ENCODE data around the gene TRIM46.

TRIM46 gene

DNA sequence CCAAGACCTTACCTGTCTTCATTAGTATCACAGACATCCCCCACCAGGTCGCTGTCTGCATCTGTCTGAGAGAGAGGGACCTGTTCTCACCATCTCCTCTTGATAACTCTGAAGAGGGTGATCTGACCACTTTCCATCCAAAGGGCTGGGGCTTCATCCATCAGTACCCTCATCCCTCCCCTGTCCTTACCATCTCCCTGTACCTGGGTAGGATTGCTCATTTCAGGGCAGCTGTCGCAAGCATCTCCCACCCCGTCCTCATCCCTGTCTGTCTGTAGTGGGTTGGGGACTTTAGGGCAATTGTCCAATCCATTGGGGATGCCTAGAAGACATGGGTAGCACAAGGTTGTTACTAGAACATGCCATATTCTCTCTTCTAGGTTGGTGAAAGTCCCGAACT lies 26.1 kb downstream of the TRIM46 start:
- Histone ChIP-seq H3K27ac (replicated peaks) (no peak overlapping the region), H3K4me3 (replicated peaks; ENCODE audit: insufficient read depth, low read length) (no peak overlapping the region), H3K27me3 (ENCODE audit: insufficient read depth, poor library complexity, severe bottlenecking) (no peaks in the 10 kb centered on the region)
- no peak for DNase-seq (ENCODE audit: low read depth in 1 of 2, low spot score in 1 of 2)
- no peak for TF ChIP-seq POLR2AphosphoS5 (IDR thresholded peaks at IDR 0.05; ENCODE audit: low read depth)
- TF ChIP-seq, protein P1, sequence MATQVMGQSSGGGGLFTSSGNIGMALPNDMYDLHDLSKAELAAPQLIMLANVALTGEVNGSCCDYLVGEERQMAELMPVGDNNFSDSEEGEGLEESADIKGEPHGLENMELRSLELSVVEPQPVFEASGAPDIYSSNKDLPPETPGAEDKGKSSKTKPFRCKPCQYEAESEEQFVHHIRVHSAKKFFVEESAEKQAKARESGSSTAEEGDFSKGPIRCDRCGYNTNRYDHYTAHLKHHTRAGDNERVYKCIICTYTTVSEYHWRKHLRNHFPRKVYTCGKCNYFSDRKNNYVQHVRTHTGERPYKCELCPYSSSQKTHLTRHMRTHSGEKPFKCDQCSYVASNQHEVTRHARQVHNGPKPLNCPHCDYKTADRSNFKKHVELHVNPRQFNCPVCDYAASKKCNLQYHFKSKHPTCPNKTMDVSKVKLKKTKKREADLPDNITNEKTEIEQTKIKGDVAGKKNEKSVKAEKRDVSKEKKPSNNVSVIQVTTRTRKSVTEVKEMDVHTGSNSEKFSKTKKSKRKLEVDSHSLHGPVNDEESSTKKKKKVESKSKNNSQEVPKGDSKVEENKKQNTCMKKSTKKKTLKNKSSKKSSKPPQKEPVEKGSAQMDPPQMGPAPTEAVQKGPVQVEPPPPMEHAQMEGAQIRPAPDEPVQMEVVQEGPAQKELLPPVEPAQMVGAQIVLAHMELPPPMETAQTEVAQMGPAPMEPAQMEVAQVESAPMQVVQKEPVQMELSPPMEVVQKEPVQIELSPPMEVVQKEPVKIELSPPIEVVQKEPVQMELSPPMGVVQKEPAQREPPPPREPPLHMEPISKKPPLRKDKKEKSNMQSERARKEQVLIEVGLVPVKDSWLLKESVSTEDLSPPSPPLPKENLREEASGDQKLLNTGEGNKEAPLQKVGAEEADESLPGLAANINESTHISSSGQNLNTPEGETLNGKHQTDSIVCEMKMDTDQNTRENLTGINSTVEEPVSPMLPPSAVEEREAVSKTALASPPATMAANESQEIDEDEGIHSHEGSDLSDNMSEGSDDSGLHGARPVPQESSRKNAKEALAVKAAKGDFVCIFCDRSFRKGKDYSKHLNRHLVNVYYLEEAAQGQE (IDR thresholded peaks at IDR 0.05; ENCODE audit: insufficient replicate concordance, low read depth), result no peak
- TF ChIP-seq, protein P2, sequence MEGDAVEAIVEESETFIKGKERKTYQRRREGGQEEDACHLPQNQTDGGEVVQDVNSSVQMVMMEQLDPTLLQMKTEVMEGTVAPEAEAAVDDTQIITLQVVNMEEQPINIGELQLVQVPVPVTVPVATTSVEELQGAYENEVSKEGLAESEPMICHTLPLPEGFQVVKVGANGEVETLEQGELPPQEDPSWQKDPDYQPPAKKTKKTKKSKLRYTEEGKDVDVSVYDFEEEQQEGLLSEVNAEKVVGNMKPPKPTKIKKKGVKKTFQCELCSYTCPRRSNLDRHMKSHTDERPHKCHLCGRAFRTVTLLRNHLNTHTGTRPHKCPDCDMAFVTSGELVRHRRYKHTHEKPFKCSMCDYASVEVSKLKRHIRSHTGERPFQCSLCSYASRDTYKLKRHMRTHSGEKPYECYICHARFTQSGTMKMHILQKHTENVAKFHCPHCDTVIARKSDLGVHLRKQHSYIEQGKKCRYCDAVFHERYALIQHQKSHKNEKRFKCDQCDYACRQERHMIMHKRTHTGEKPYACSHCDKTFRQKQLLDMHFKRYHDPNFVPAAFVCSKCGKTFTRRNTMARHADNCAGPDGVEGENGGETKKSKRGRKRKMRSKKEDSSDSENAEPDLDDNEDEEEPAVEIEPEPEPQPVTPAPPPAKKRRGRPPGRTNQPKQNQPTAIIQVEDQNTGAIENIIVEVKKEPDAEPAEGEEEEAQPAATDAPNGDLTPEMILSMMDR (IDR thresholded peaks at IDR 0.05; ENCODE audit: insufficient read depth, low read length), result no peak
- no peak for TF ChIP-seq GABPA (IDR thresholded peaks at IDR 0.05; ENCODE audit: low read depth)
- TF ChIP-seq SPI1 (IDR thresholded peaks at IDR 0.05; ENCODE audit: borderline replicate concordance, low read depth), result no peak

DNA sequence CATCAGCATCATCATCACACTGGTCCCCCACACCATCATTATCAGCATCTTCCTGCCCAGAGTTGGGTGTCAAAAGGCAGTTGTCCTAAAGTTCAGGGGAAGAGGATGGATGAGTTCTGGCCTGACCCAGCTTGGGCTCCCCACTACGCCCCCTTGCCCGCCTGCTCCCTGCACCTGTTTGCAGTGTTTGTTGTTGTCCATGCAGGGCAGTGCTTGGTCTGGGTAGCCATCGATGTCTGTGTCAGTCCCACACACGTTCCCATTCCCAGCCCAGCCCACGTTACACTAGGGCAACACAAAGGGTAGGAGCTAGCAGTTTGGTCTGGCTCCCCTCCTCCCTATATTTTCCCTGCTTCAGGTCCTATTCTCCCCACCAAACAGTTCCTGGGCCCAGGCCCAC lies 27.3 kb downstream of the TRIM46 start:
- no peak for TF ChIP-seq SPI1 (IDR thresholded peaks at IDR 0.05; ENCODE audit: borderline replicate concordance, low read depth)
- TF ChIP-seq, protein P2 (IDR thresholded peaks at IDR 0.05; ENCODE audit: insufficient read depth, low read length), result no peak
- TF ChIP-seq GABPA (IDR thresholded peaks at IDR 0.05; ENCODE audit: low read depth), result no peak
- TF ChIP-seq POLR2AphosphoS5 (IDR thresholded peaks at IDR 0.05; ENCODE audit: low read depth), result no peak
- TF ChIP-seq, protein P1 (IDR thresholded peaks at IDR 0.05; ENCODE audit: insufficient replicate concordance, low read depth), result no peak
- Histone ChIP-seq H3K27ac (replicated peaks) (no peak overlapping the region), H3K4me3 (replicated peaks; ENCODE audit: insufficient read depth, low read length) (no peak overlapping the region), H3K27me3 (ENCODE audit: insufficient read depth, poor library complexity, severe bottlenecking) (no peaks in the 10 kb centered on the region)
- no peak for DNase-seq (ENCODE audit: low read depth in 1 of 2, low spot score in 1 of 2)

DNA sequence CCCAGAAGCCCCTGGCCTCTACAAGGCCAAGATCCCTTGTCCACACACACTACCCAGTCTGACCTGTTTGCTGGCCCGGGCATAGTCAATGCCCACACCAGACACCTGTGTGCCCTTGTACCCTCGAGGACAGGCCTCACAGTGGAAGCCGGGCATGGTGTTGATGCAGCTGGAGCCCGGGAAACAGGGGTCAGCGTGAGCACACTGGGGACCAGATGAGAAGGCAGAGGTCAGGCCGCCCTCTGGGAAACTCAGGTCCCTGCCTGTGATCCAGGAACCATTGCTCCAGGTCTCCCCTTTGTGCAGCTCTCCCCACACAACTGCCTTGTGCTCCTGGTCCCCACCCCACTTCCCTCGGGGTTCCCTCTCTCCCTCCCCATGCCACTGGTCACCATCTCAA lies 28.5 kb downstream of the TRIM46 start:
- H3K27me3 ChIP-seq (ENCODE audit: insufficient read depth, poor library complexity, severe bottlenecking), result no peaks in the 10 kb centered on the region
- DNase-seq (ENCODE audit: low read depth in 1 of 2, low spot score in 1 of 2), result no peak
- H3K27ac ChIP-seq (replicated peaks), result no peak overlapping the region
- TF ChIP-seq SPI1 (IDR thresholded peaks at IDR 0.05; ENCODE audit: borderline replicate concordance, low read depth), result no peak
- TF ChIP-seq GABPA (IDR thresholded peaks at IDR 0.05; ENCODE audit: low read depth), result no peak
- TF ChIP-seq POLR2AphosphoS5 (IDR thresholded peaks at IDR 0.05; ENCODE audit: low read depth), result no peak
- TF ChIP-seq, protein P1 (IDR thresholded peaks at IDR 0.05; ENCODE audit: insufficient replicate concordance, low read depth), result no peak
- TF ChIP-seq, protein P2 (IDR thresholded peaks at IDR 0.05; ENCODE audit: insufficient read depth, low read length), result no peak
- no peak overlapping the region for H3K4me3 ChIP-seq (replicated peaks; ENCODE audit: insufficient read depth, low read length)
